Measurements from ENCODE around the gene EXOSC2.

GRCh38 chr9:130736834-130737233 is 43.3 kb downstream of the EXOSC2 start:
- no peak for TF ChIP-seq POLR2A (IDR thresholded peaks at IDR 0.05)
- no peak for TF ChIP-seq CTCF (IDR thresholded peaks at IDR 0.05)
